ENCODE results near the gene TENM4.

DNA sequence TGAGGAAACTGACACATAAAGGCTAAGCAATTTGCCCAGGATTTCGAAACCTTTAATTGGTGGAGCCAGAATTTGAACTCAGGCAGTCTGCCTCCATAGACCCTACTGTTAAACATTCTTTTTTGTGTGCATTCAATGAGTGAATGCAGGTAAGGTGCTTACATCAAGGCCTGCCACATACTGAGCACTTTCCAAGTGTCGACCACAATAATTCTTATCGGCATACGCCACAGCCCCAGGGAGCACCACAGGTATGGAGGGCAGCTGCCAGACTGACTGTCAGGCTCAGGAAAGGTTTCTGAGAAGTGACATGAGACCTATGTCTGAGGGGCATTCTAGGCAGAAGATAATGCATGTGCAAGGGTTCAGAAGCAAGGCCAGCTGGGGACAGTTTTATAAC, 531.4 kb downstream of the TENM4 start:
- TF ChIP-seq POLR2A (IDR thresholded peaks at IDR 0.05) (no peak), EP300 (IDR thresholded peaks at IDR 0.05) (no peak)
